A673 (cell line): ENCODE measurements around the gene LHX1. TPM values are rescaled to one million over a fixed set of nuclear protein-coding genes. Genes with fewer than 3 reads are reported as not detected.

Source experiments
- BruUV-seq: library from RNA; stranded (reverse); fragments of 400-500 nt; replicated peaks from 2 replicates; lab custom pipeline; 2021; lab: Mats Ljungman, UMichigan
- CTCF ChIA-PET: fragments of 300-600 bp; sonication (Branson Sonifier 250); formaldehyde crosslinking; loops from one replicate; lab custom pipeline; 2022; ENCODE audit warnings: antibody characterized with exemption; lab: Charles Lee
- POLR2A ChIA-PET: fragments of 300-600 bp; sonication (Branson Sonifier 250); formaldehyde crosslinking; loops from one replicate; lab custom pipeline; 2022; ENCODE audit warnings: antibody characterized with exemption; ENCODE audit not compliant: low non-redundant PET; lab: Charles Lee
- DNase-seq: peaks from one replicate; pipeline ENCODE4 v3.0.0-alpha.2; 2015; ENCODE audit warnings: low spot score
- H3K27ac ChIP-seq: fragments of 200-600 bp; sonication (generic); 2 replicates; pipeline ENCODE4 v1.5.1; 2016; ENCODE audit warnings: mixed run types, low read depth, mild to moderate bottlenecking, mixed read lengths, antibody characterized with exemption, low read length; ENCODE audit not compliant: poor library complexity, severe bottlenecking
- H3K27me3 ChIP-seq: fragments of 200-600 bp; sonication (generic); replicated peaks from 2 replicates; pipeline ENCODE4 v1.6.1; 2017; ENCODE audit warnings: mixed run types, low read depth, mild to moderate bottlenecking, mixed read lengths, antibody characterized with exemption, low read length; ENCODE audit not compliant: insufficient read depth, poor library complexity
- H3K36me3 ChIP-seq: fragments of 200-600 bp; sonication (generic); 2 replicates; pipeline ENCODE4 v1.6.1; 2016; ENCODE audit warnings: mixed run types, mild to moderate bottlenecking, mixed read lengths, antibody characterized with exemption, low read length; ENCODE audit not compliant: insufficient read depth, poor library complexity, severe bottlenecking
- H3K4me1 ChIP-seq: fragments of 200-600 bp; sonication (generic); 2 replicates; pipeline ENCODE4 v1.6.1; 2017; ENCODE audit warnings: mixed run types, mild to moderate bottlenecking, mixed read lengths, antibody characterized with exemption, low read length; ENCODE audit not compliant: insufficient read depth, poor library complexity, severe bottlenecking
- H3K4me3 ChIP-seq: fragments of 200-600 bp; sonication (generic); 2 replicates; pipeline ENCODE4 v1.5.1; 2016; ENCODE audit warnings: low read depth, mixed run types, mild to moderate bottlenecking, mixed read lengths, low read length; ENCODE audit not compliant: poor library complexity, severe bottlenecking
- H3K9me3 ChIP-seq: fragments of 200-600 bp; sonication (generic); 2 replicates; pipeline ENCODE4 v1.6.1; 2016; ENCODE audit warnings: mixed run types, low read depth, mild to moderate bottlenecking, mixed read lengths, antibody characterized with exemption, low read length; ENCODE audit not compliant: poor library complexity, severe bottlenecking
- CTCF ChIP-seq: fragments of 300-800, 200-600 bp; sonication (generic); conservative IDR thresholded peaks from 2 replicates; pipeline ENCODE4 v1.5.1; 2017; ENCODE audit warnings: low read depth, mild to moderate bottlenecking, antibody characterized with exemption, low read length, moderate library complexity, mixed read lengths
- EZH2 ChIP-seq: fragments of 200-600 bp; sonication (generic); IDR thresholded peaks from 2 replicates; pipeline ENCODE4 v1.6.1; 2017; ENCODE audit warnings: borderline replicate concordance, low read depth, mild to moderate bottlenecking, mixed read lengths, antibody characterized with exemption, low read length; ENCODE audit not compliant: poor library complexity, severe bottlenecking
- intact Hi-C: fragments of 100-400 bp; cut with micrococcal nuclease; formaldehyde crosslinking; loops from one replicate; pipeline ENCODE4 v1.10.0; 2022; ENCODE audit not compliant: unreplicated experiment
- total RNA-seq: library from RNA; stranded (reverse); gene quantifications from 2 replicates; pipeline ENCODE4 v1.2.3, GENCODE V29; 2021

The LHX1 gene
- total RNA-seq, 1 experiment from 2014 or later, result not detected

GRCh38 chr17:36950027-36950426 lies 12.8 kb downstream of the LHX1 start:
- peaks cover 32% of the 10 kb centered on the region for H3K27me3 ChIP-seq
- no TSS peak for BruUV-seq
- DNase-seq, result no peak
- peaks cover 25% of the 10 kb centered on the region for H3K36me3 ChIP-seq
- TF ChIP-seq CTCF (no peak), EZH2 (no peak)
- H3K4me1 ChIP-seq, result no peaks in the 10 kb centered on the region
- no peaks in the 10 kb centered on the region for H3K9me3 ChIP-seq
- intact Hi-C loops, result no loop called here
- H3K27ac ChIP-seq, result no peak overlapping the region
- POLR2A ChIA-PET, result no interaction called here
- peak overlapping the region; percentile 82 for H3K4me3 ChIP-seq
- CTCF ChIA-PET, result no interaction called here

DNA sequence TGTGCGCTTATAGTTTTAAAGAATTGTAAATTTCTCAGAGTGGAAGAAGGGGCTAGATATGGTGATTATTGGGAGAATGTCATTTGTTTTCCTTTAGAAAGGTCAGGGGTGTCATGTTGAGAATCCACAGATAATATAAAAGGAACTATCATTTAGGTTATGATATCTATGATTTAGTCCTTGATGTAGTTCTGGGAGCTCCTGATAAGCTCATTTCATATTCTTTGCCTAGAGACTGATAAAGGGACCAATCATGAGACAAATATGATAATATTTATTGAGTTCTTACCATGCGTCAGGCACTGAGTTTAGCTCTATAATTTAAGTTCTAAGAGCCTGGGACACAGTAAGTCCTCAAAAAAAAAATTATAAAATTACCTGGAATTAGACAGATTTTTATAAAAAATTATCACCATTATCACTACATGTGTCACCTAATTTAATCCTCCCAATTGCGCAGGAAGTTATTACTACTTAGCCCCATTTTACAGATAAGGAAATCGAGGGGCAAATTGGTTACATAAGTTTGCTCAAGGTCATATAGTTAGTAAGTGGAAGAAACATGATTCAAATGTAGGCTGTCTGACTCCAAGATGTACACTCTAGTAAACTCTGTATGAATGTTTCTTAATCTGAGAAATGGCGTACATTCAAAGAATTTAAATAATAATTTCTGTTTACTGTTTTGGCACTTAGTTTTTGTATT lies 14.0 kb downstream of the LHX1 start:
- H3K36me3 ChIP-seq, result peaks cover 25% of the 10 kb centered on the region
- POLR2A ChIA-PET, result no interaction called here
- CTCF ChIA-PET, result no interaction called here

GRCh38 chr17:36971508-36971907 lies 34.2 kb downstream of the LHX1 start:
- BruUV-seq, result no TSS peak
- H3K4me3 ChIP-seq, result no peak overlapping the region
- ChIA-PET POLR2A (no interaction called here), CTCF (no interaction called here)
- peaks cover 5% of the 10 kb centered on the region for H3K36me3 ChIP-seq
- peaks cover 17% of the 10 kb centered on the region for H3K4me1 ChIP-seq
- TF ChIP-seq CTCF, result no peak
- TF ChIP-seq EZH2, result no peak
- no peaks in the 10 kb centered on the region for H3K9me3 ChIP-seq
- no peaks in the 10 kb centered on the region for H3K27me3 ChIP-seq
- intact Hi-C loops, result no loop called here
- H3K27ac ChIP-seq, result no peak overlapping the region
- DNase-seq, result no peak

More for the DNA sequence above, 14.0 kb downstream of the LHX1 start:
- peaks cover 20% of the 10 kb centered on the region for H3K27me3 ChIP-seq
- no TSS peak for BruUV-seq
- intact Hi-C loops, result no loop called here
- H3K4me1 ChIP-seq, result no peaks in the 10 kb centered on the region
- no peak overlapping the region for H3K4me3 ChIP-seq
- TF ChIP-seq CTCF (no peak), EZH2 (no peak)
- no peak overlapping the region for H3K27ac ChIP-seq
- H3K9me3 ChIP-seq, result no peaks in the 10 kb centered on the region
- no peak for DNase-seq
